Kidney (tissue), 14 donors: ENCODE measurements around the gene ABCG5. TPM values are rescaled to one million over a fixed set of nuclear protein-coding genes. Genes with fewer than 3 reads are reported as not detected.
A peak's percentile ranks its signal among the peaks of the same experiment; 100 is the strongest.

Source experiments
- DNase-seq, 5 donors: peaks; one replicate each; pipeline ENCODE4 v3.0.0-alpha.2; 2013 to 2020
- FAIRE-seq: peaks from 2 replicates; lab custom pipeline; 2012; peaks lifted over from hg19 to GRCh38; lab: Jason Lieb, UNC
- H3K27ac ChIP-seq, 2 donors: one replicate each; pipeline ENCODE4 v1.7.0; 2013; ENCODE audit warnings: low read depth in 2 of 2, low read length in 2 of 2, inconsistent platforms in 1 of 2
- H3K27me3 ChIP-seq: one replicate; pipeline ENCODE4 v1.7.1; 2013; ENCODE audit warnings: low read length, inconsistent platforms; ENCODE audit not compliant: control insufficient read depth, insufficient read depth
- H3K36me3 ChIP-seq, 3 donors: one replicate each; pipeline versions ENCODE4 v1.7.0 to v1.7.1; 2013; ENCODE audit warnings: low read length in 3 of 3, control low read depth in 1 of 3, inconsistent platforms in 1 of 3; ENCODE audit not compliant: insufficient read depth in 3 of 3, control insufficient read depth in 2 of 3
- H3K4me1 ChIP-seq, 3 donors: one replicate each; pipeline versions ENCODE4 v1.7.0 to v1.7.1; 2013; ENCODE audit warnings: low read length in 3 of 3, inconsistent platforms in 1 of 3, low read depth in 1 of 3; ENCODE audit not compliant: control insufficient read depth in 2 of 3, insufficient read depth in 2 of 3
- H3K4me3 ChIP-seq, 3 donors: one replicate each; pipeline versions ENCODE4 v1.7.0 to v1.8.1; 2013; ENCODE audit warnings: low read length in 3 of 3, control low read depth in 1 of 3, inconsistent platforms in 1 of 3
- H3K9ac ChIP-seq, 3 donors: one replicate each; pipeline versions ENCODE4 v1.7.0 to v1.7.1; 2013; ENCODE audit warnings: low read length in 3 of 3, control low read depth in 1 of 3, inconsistent platforms in 1 of 3
- H3K9me3 ChIP-seq, 3 donors: one replicate each; pipeline versions ENCODE4 v1.7.0 to v1.7.1; 2013; ENCODE audit warnings: low read length in 3 of 3, control low read depth in 1 of 3, inconsistent platforms in 1 of 3; ENCODE audit not compliant: control insufficient read depth in 2 of 3, insufficient read depth in 1 of 3
- intact Hi-C: fragments of 100-400 bp; cut with DNase I; formaldehyde crosslinking; loops from one replicate; pipeline ENCODE4 v1.11.1; 2022
- polyA plus RNA-seq: library from polyadenylated mRNA; stranded (reverse); fragments of 350-450 nt; fragmentation: Illumina TruSeq; extraction: RNeasy Lipid Tissue Mini Kit (QIAGEN cat#74804); gene quantifications from one replicate; pipeline ENCODE4 v1.2.3, GENCODE V29; 2014; ENCODE audit warnings: low read depth, low replicate concordance; ENCODE audit not compliant: insufficient read depth
- total RNA-seq: library from RNA; stranded (reverse); fragmentation: NEBNext Ultra II Directional; extraction: Animal tissue kit (Norgen Biotek cat#: 25700); gene quantifications from one replicate; pipeline ENCODE4 v1.2.1, GENCODE V29; 2021
- TF ChIP-seq, protein P1 (sequence below): IDR thresholded peaks from 3 replicates; pipeline ENCODE4 v1.5.1; 2012; ENCODE audit warnings: mild to moderate bottlenecking, moderate library complexity, borderline replicate concordance; ENCODE audit not compliant: insufficient read depth; ENCODE audit errors: extremely low read depth
- donor health status: control.
- donor health status: control.
- donor health status: control.
- donor health status: control.
- donor health status: control.
- donor health status: DM: yes; HTN: yes; CAD: no.
- donor health status: Normal renal cell carcinoma (clear cell type).

The ABCG5 gene
- total and polyA plus RNA-seq, 2 donors from 2014 or later, result not detected

DNA sequence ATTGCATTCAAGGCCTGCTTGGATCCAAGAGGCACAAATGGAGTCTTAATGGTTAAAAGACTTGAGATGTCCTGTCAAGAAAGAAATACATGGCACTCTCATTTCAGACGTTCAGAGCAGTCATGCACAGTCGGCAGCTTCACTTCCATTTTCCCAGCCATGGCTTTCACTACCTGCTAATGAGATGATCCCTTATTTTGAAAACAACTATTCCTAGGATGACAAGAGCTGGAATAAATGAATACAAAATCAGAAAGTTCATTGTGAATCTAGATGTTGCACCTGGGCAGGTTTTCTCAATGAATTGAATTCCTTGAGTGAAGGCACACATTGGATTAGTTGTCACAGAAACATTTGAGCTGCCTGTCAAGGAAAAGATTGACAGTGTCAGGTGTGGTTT is 25.7 kb downstream of the ABCG5 start:
- H3K36me3 ChIP-seq, result peaks cover 2 to 7% (median 2%) of the 10 kb centered on the region in 3 donors
- H3K4me1 ChIP-seq, result no peaks in the 10 kb centered on the region
- no peaks in the 10 kb centered on the region for H3K9me3 ChIP-seq
- H3K9ac ChIP-seq, result no peak overlapping the region
- no peaks in the 10 kb centered on the region for H3K27me3 ChIP-seq
- no peak for DNase-seq
- FAIRE-seq, result no peak
- no peak overlapping the region for H3K4me3 ChIP-seq
- H3K27ac ChIP-seq, result no peak overlapping the region
- intact Hi-C loops, result no loop called here
- TF ChIP-seq, protein P1, sequence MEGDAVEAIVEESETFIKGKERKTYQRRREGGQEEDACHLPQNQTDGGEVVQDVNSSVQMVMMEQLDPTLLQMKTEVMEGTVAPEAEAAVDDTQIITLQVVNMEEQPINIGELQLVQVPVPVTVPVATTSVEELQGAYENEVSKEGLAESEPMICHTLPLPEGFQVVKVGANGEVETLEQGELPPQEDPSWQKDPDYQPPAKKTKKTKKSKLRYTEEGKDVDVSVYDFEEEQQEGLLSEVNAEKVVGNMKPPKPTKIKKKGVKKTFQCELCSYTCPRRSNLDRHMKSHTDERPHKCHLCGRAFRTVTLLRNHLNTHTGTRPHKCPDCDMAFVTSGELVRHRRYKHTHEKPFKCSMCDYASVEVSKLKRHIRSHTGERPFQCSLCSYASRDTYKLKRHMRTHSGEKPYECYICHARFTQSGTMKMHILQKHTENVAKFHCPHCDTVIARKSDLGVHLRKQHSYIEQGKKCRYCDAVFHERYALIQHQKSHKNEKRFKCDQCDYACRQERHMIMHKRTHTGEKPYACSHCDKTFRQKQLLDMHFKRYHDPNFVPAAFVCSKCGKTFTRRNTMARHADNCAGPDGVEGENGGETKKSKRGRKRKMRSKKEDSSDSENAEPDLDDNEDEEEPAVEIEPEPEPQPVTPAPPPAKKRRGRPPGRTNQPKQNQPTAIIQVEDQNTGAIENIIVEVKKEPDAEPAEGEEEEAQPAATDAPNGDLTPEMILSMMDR, result no peak

DNA sequence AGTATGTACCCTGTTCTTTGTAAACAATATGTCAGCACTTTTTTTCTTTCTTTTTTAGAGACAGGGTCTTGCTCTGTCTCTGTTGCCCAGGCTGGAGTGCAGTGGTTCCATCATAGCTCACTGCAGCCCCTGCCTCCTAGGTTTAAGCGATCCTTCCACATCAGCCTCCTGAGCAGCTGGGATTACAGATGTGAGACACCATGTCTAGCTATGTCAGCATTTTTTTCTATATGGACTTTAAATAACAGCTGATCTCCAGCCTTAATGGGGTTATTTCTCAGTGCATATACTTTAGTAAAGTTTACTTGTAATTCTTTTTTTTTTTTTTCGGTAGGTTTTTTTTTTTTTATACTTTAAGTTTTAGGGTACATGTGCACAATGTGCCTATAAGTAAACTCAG is 26.6 kb downstream of the ABCG5 start:
- Histone ChIP-seq H3K36me3 (peaks cover 2 to 7% (median 2%) of the 10 kb centered on the region in 3 donors), H3K4me3 (no peak overlapping the region), H3K9ac (no peak overlapping the region), H3K9me3 (no peaks in the 10 kb centered on the region), H3K27me3 (no peaks in the 10 kb centered on the region), H3K27ac (no peak overlapping the region), H3K4me1 (no peaks in the 10 kb centered on the region)
- FAIRE-seq (peak; percentile 33), DNase-seq (no peak)
- TF ChIP-seq, protein P1, result no peak
- intact Hi-C loops, result no loop called here

DNA sequence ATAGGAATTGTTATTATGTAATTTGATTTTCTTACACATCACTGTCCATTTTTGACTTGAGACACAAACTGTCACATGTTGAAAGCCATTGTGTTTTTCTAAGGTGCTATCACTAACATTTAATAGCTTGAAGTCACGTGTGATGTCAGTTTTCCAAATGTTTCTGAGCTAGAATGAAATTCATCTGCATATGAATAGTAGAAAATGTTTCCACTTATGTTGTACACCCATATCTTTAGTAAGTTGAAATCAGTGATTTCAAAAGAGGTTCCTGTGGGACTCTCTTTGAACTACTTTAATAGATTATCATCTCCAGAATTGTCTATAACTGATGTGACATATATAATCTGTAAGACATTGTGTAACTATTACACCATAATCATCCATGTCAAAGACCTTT is 27.8 kb downstream of the ABCG5 start:
- TF ChIP-seq, protein P1, result no peak
- Histone ChIP-seq H3K9me3 (no peaks in the 10 kb centered on the region), H3K9ac (no peak overlapping the region), H3K27me3 (no peaks in the 10 kb centered on the region), H3K4me3 (no peak overlapping the region), H3K36me3 (peaks cover 2 to 7% (median 2%) of the 10 kb centered on the region in 3 donors), H3K27ac (no peak overlapping the region), H3K4me1 (no peaks in the 10 kb centered on the region)
- intact Hi-C loops, result no loop called here
- no peak for DNase-seq
- no peak for FAIRE-seq

DNA sequence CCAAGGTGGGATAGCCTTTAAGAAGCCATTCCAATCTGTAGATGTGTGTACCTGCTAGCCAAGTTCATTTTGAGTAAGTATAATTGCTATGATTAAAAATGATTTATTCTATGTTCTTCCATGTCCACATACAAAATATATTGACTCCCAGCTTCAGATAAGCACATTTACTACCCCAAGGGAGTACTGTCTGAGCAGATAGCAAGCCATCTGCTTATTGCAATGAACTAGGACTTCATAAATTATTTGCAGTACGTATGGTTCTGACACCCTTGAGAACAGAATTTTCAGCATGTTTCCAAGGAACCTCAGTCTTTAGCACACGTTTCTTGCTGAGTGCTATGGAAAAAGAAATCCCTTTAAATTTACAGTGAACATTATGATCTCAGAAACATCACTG is 28.2 kb downstream of the ABCG5 start:
- Histone ChIP-seq H3K4me1 (no peaks in the 10 kb centered on the region), H3K9ac (no peak overlapping the region), H3K27me3 (no peaks in the 10 kb centered on the region), H3K9me3 (no peaks in the 10 kb centered on the region), H3K27ac (no peak overlapping the region), H3K4me3 (no peak overlapping the region), H3K36me3 (peaks cover 2 to 7% (median 3%) of the 10 kb centered on the region in 3 donors)
- FAIRE-seq (no peak), DNase-seq (no peak)
- intact Hi-C loops, result no loop called here
- TF ChIP-seq, protein P1, result no peak
